Spinal cord (tissue), 10 donors: ENCODE results near the gene GTF2F2. TPM values are rescaled to one million over a fixed set of nuclear protein-coding genes. Genes with fewer than 3 reads are reported as not detected.

Experiments used
- DNase-seq, 6 donors: peaks; one replicate each; pipeline versions ENCODE4 v3.0.0 to v3.0.0-alpha.2; 2013 to 2015; ENCODE audit warnings: low spot score in 6 of 6, low read depth in 4 of 6
- H3K27ac ChIP-seq: one replicate; pipeline ENCODE4 v1.5.1; 2013; ENCODE audit warnings: low read depth, low read length, control low read depth
- H3K27me3 ChIP-seq: one replicate; pipeline ENCODE4 v1.6.1; 2013; ENCODE audit warnings: low read length; ENCODE audit not compliant: control insufficient read depth, insufficient read depth
- H3K36me3 ChIP-seq: one replicate; pipeline ENCODE4 v1.6.1; 2013; ENCODE audit warnings: low read length; ENCODE audit not compliant: control insufficient read depth, insufficient read depth
- H3K4me1 ChIP-seq: one replicate; pipeline ENCODE4 v1.6.1; 2013; ENCODE audit warnings: low read length; ENCODE audit not compliant: control insufficient read depth, insufficient read depth
- H3K4me3 ChIP-seq: one replicate; pipeline ENCODE4 v1.5.1; 2013; ENCODE audit warnings: low read depth, low read length, control low read depth
- H3K9me3 ChIP-seq: one replicate; pipeline ENCODE4 v1.6.1; 2013; ENCODE audit warnings: low read length; ENCODE audit not compliant: control insufficient read depth, insufficient read depth
- WGBS: methylation state at CpG from one replicate; pipeline ENCODE4 v1.1.5; 2013; ENCODE audit warnings: missing lambda C conversion rate; ENCODE audit not compliant: insufficient coverage; 5-methylcytosine and 5-hydroxymethylcytosine counted together
- long read RNA-seq, 4 donors: transcript quantifications; one replicate each; lab custom pipeline, GENCODE V29; 2026
- polyA plus RNA-seq, 2 donors: library from polyadenylated mRNA; unstranded; fragments of 120-200 nt; gene quantifications; one replicate each; pipeline ENCODE4 v1.2.1, GENCODE V29; 2013; ENCODE audit not compliant: insufficient read length in 2 of 2
- total RNA-seq, 2 donors: library from RNA; depleted of rRNA in 1 of 2; stranded (reverse); fragments of 120-200 nt in 1 of 2; fragments of >200 nt in 1 of 2; gene quantifications; one replicate each; pipeline versions ENCODE4 v1.2.3 to v1.2.4, GENCODE V29; 2013 to 2014
- donor health status: healthy.

The GTF2F2 gene, protein sequence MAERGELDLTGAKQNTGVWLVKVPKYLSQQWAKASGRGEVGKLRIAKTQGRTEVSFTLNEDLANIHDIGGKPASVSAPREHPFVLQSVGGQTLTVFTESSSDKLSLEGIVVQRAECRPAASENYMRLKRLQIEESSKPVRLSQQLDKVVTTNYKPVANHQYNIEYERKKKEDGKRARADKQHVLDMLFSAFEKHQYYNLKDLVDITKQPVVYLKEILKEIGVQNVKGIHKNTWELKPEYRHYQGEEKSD
- total RNA-seq (10 to 100 TPM; 24.7 to 29.0 TPM), polyA plus RNA-seq (10 to 100 TPM; 28.5 to 34.1 TPM)
- long read RNA-seq, donor 1, transcript GTF2F2-201 (8 exons, 2,239 nt): major isoform, 10 of 5,865 reads
- long read RNA-seq, donor 1, partial matches to known transcripts: 5,647 of 5,865 reads
- long read RNA-seq, donor 1, other reads (novel, unspliced or antisense): 208 of 5,865 reads
- long read RNA-seq, donor 2, transcript GTF2F2-201 (8 exons, 2,239 nt): major isoform, 6 of 6 reads
- long read RNA-seq, donor 2, partial matches to known transcripts: 0 of 6 reads
- long read RNA-seq, donor 2, other reads (novel, unspliced or antisense): 0 of 6 reads
- long read RNA-seq, donor 3, transcript GTF2F2-201 (8 exons, 2,239 nt): major isoform, 5 of 21 reads
- long read RNA-seq, donor 3, partial matches to known transcripts: 16 of 21 reads
- long read RNA-seq, donor 3, other reads (novel, unspliced or antisense): 0 of 21 reads
- long read RNA-seq, donor 4, transcript GTF2F2-201 (8 exons, 2,239 nt): major isoform, 13 of 50,335 reads
- long read RNA-seq, donor 4, partial matches to known transcripts: 48,654 of 50,335 reads
- long read RNA-seq, donor 4, other reads (novel, unspliced or antisense): 1,666 of 50,335 reads

DNA sequence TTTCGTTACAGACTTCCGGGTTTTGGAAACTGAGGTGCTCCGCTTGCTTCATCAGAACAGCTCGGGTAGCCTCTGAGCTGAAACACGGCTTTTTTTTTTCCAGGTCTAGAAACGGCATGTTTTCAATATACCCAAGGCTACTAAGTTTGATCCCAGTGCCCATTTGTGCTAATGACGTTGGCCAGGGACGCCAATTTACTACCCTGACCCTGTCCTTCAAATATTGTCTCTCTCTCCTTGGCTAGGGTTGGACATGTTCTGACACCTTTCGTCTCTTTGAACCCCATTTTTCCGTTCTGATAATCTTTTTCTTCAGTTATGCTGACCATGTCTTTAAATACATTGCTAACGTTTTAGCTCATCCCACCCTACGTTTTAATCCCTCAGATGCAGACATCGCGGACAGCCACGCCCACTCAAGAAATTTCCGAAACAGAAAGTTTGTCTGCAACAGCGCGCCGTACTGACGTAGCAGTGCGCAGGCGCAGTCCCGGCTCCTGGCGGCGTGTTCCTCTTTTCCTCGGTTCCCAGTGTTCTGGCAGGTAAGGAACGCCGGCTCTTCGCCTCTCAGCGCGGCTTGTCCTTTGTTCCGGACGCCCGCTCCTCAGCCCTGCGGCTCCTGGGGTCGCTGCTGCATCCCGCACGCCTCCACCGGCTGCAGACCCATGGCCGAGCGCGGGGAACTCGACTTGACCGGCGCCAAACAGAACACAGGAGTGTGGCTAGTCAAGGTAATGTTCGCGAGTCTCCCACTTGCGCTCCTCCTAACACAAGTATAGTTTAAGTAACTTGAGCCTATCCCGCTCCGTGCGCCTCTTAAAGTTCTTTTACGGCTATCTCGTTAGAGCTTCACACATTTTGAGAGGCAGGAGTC lies at the start of gene GTF2F2:
GTF2F2 (plus strand) TSS at position 520 of the 874 bp plus-strand sequence; CDS start at position 666, 146 bp downstream.
- peak within 1 kb of the TSS; percentile 84 for H3K4me3 ChIP-seq
- WGBS: under 1% methylated on average over 46 of the region's 53 CpGs
- no peaks in the 10 kb centered on the region for H3K4me1 ChIP-seq
- H3K9me3 ChIP-seq: no peaks in the 10 kb centered on the region
- peak; percentile 82 to 98 (median 92) for DNase-seq
- no peaks in the 10 kb centered on the region for H3K27me3 ChIP-seq
- peaks cover 3% of the 10 kb centered on the region for H3K36me3 ChIP-seq
- peak within 1 kb of the TSS; percentile 92 for H3K27ac ChIP-seq

DNA sequence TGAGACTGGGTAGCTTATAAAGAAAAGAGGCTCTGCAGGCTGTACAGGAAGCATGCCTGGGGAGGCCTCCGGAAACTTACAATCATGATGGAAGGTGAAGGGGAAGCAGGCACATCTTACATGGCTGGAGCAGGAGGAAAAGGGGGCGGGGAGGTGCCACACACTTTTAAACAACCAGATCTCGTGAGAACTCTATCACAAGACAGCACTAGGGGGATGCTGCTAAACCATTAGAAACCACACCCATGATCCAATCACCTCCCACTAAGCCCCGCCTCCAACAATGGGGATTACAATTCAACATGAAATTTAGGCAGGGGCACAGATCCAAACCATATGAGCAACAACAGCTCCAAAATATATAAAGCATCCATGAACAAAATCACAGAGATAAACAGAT lies 46.5 kb upstream of the GTF2F2 start:
- no peaks in the 10 kb centered on the region for H3K4me1 ChIP-seq
- WGBS: 55% methylated on average over 2 of the region's 4 CpGs
- H3K36me3 ChIP-seq: no peaks in the 10 kb centered on the region
- no peak for DNase-seq
- H3K27ac ChIP-seq: no peak overlapping the region
- no peak overlapping the region for H3K4me3 ChIP-seq
- no peaks in the 10 kb centered on the region for H3K9me3 ChIP-seq
- H3K27me3 ChIP-seq: no peaks in the 10 kb centered on the region

DNA sequence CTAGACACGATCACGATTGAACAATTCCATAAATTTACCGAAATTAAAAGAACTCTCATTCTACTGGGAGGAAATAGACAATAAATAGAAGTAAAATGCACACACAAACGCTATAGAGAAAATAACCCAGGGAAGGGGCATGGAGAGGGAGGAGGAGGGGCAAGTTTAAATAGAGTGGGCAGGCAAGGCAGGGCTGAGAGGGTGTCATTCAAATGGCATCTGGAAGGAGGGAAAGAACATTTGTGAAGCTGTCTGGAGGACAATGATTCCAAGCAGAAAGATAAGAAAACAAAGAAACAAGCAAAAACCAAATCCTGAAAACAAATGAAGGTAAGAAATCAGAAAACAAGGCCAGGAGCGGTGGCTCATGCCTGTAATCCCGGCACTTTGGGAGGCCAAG lies 45.6 kb upstream of the GTF2F2 start:
- H3K27me3 ChIP-seq: no peaks in the 10 kb centered on the region
- H3K9me3 ChIP-seq: no peaks in the 10 kb centered on the region
- H3K4me3 ChIP-seq: no peak overlapping the region
- WGBS: 100% methylated on average over 2 of the region's 6 CpGs
- H3K36me3 ChIP-seq: no peaks in the 10 kb centered on the region
- H3K27ac ChIP-seq: no peak overlapping the region
- H3K4me1 ChIP-seq: no peaks in the 10 kb centered on the region
- DNase-seq: no peak

DNA sequence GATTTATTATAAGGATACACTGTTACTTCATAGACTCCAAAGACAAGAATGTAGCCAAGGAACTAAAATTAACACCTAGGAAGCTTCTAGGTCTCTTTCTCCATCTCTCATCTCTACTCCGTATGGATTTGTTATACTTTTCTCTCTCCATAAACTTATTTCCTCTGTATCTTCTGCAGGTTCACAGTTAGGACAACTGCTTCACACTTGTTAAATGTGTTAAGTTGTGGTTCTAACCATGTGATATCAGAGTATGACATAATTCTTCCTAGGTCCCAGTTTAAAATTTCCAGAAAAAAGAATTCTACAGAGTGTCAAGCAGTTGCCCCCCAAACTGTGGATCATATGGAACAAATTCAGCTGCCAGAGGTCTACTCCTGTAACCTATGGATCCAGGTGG lies 42.3 kb upstream of the GTF2F2 start:
- no peak overlapping the region for H3K27ac ChIP-seq
- DNase-seq: no peak
- no peak overlapping the region for H3K4me3 ChIP-seq
- WGBS: no CpG with 5 or more reads among the region's 1 CpG
- no peaks in the 10 kb centered on the region for H3K36me3 ChIP-seq
- no peaks in the 10 kb centered on the region for H3K27me3 ChIP-seq
- no peaks in the 10 kb centered on the region for H3K4me1 ChIP-seq
- no peaks in the 10 kb centered on the region for H3K9me3 ChIP-seq

DNA sequence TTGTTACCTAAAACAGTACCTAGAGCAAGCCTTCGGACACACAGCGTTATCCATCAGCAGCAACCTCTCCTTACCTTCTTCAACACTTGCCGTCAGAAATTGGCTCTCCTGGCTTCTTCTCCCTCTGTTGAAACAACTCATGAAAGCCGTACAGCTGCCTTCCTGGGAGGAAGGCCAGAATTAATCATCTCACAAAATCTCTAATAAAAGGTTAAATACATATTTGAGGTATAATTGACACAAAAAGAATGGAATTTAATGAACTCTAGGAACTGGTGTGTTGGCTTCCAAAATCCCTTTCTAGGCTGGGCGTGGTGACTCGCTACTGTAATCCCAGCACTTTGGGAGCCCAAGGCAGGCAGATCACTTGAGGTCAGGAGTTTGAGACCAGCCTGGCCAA lies 37.3 kb upstream of the GTF2F2 start:
- no peak for DNase-seq
- no peak overlapping the region for H3K4me3 ChIP-seq
- H3K4me1 ChIP-seq: no peaks in the 10 kb centered on the region
- H3K27ac ChIP-seq: no peak overlapping the region
- H3K9me3 ChIP-seq: no peaks in the 10 kb centered on the region
- 97% methylated on average over 2 of the region's 6 CpGs for WGBS
- H3K36me3 ChIP-seq: no peaks in the 10 kb centered on the region
- no peaks in the 10 kb centered on the region for H3K27me3 ChIP-seq

DNA sequence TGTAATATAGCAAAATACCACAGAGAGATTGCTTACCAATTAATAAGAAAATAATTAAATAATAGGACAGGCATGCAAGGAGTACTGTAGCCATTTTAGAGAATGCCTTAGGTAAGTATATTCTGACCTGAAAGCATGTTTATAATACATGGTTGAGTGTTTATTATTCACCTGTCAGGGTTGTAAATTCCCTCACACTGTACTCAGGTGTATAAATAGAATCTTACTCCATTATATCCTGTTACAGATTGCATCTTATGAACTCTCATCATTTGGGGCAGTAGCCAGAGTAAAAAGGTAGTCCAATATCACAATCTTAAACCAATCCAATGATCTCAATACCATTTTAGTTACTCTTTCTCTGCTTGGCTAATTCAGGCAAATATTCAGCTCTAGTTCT lies 35.8 kb upstream of the GTF2F2 start:
- H3K4me3 ChIP-seq: no peak overlapping the region
- H3K27me3 ChIP-seq: no peaks in the 10 kb centered on the region
- no peaks in the 10 kb centered on the region for H3K4me1 ChIP-seq
- no peak for DNase-seq
- H3K27ac ChIP-seq: no peak overlapping the region
- no peaks in the 10 kb centered on the region for H3K36me3 ChIP-seq
- H3K9me3 ChIP-seq: no peaks in the 10 kb centered on the region

DNA sequence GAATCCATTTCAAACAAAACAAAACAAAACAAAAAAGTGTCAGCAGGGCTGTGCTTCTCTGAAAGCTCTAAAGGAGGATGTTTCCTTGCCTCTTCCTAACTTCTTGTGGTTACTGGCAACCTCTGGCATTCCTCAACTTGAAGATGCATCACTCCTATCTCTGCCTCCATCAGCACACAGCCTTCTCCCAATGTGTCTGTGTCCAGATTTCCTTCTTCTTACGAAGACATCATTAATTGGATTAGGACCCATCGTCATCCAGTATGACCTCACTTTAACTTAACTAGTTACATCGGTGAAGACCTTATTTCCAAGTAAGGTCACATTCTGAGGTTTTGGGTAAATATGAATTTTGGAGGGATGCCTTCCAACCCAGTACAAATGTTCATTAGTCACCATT lies 33.8 kb upstream of the GTF2F2 start:
- no CpG with 5 or more reads among the region's 3 CpGs for WGBS

DNA sequence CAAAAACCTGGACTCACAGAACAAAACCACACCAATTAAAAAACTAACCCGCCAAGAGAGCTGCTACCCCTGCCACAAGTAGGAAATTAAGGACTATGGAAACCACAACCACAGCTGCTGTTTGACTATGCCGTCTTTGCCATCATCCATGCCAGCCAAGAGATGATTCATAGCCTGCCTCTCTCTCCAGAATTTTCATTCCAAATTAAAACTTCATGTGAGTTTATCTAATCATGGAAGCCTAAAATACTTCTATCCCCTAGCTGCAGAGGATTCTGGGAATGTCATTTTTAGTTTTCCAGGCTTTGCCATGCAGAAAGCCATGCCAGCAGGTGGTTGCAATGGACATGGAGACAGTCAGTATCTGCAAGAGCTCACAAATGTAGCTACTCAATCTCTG lies 27.6 kb upstream of the GTF2F2 start:
- Histone ChIP-seq H3K4me3 (no peak overlapping the region), H3K9me3 (no peaks in the 10 kb centered on the region), H3K36me3 (no peaks in the 10 kb centered on the region), H3K4me1 (no peaks in the 10 kb centered on the region), H3K27ac (no peak overlapping the region), H3K27me3 (no peaks in the 10 kb centered on the region)
- DNase-seq: no peak
- 76% methylated on average over 2 of the region's 2 CpGs for WGBS

More for the DNA sequence above, 33.8 kb upstream of the GTF2F2 start:
- no peak overlapping the region for H3K4me3 ChIP-seq
- H3K36me3 ChIP-seq: no peaks in the 10 kb centered on the region
- H3K27ac ChIP-seq: no peak overlapping the region
- no peaks in the 10 kb centered on the region for H3K4me1 ChIP-seq
- no peak for DNase-seq
- H3K9me3 ChIP-seq: no peaks in the 10 kb centered on the region
- H3K27me3 ChIP-seq: no peaks in the 10 kb centered on the region

DNA sequence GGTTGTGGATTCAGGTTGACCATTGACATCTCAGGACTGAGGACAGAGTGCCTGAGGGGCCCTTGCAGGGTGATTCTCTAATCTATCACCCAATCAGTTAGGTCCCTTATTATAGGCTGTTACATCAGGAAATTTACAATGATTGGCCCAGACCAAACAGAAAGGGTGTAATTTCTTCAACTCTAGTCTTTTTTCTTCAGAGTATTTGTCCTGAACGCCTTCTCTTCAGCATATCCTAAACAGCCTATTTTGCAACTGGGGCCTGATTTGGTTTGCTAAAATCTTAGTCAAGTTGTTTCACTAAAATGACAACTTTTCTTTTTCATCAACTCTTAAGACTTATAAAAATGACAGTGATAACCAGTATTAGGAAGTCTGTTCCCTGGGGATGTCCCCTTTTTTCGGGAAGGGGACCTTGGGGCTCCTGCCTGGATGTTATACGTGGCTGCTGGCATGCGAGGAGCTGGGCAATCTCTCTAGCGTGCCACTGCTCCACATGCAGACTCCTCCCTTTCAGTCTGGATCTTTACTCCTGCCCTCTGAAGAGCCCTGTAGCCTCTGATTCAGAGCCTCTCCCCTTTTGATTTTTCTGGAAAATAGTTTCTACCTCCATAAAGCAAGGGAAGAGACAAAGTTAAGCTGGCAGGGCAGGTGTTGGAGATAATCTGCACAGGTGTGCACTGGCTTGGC lies 19.6 kb upstream of the GTF2F2 start:
- 89% methylated on average over 4 of the region's 5 CpGs for WGBS

More for the DNA sequence above, 19.6 kb upstream of the GTF2F2 start:
- DNase-seq: no peak
- Histone ChIP-seq H3K27ac (no peak overlapping the region), H3K9me3 (no peaks in the 10 kb centered on the region), H3K4me1 (peaks cover 8% of the 10 kb centered on the region), H3K4me3 (no peak overlapping the region), H3K36me3 (no peaks in the 10 kb centered on the region), H3K27me3 (no peaks in the 10 kb centered on the region)
